ENCODE measurements around the gene SH3BGRL3. TPM values are rescaled to one million over a fixed set of nuclear protein-coding genes. Genes with fewer than 3 reads are reported as not detected.
"Not testable (repeated sequence)": the region's sequence is repeated elsewhere in the genome, so short reads cannot be mapped to it uniquely, and the experiment has no call there.

The SH3BGRL3 gene
- total RNA-seq, 3 donors from 2014 or later = 27.5 to 55.7 (median 50.1) TPM

DNA sequence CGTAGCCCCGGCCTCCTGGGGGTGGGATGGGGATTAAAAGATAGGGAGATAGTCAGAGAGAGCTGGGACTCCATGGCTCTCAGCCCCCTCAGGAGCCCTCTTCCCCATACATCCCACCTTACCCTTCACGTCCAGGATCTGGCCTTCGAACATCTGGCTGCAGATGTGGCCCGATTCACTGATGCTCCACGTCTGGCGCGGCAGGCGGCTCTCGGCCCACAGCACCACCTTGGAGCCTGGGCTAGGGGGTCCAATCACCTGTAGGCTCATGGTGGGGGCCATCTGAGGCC is 42.1 kb downstream of the SH3BGRL3 start:
- Histone ChIP-seq H3K9me3 (no peaks in the 10 kb centered on the region), H3K27me3 (no peaks in the 10 kb centered on the region), H3K36me3 (no peaks in the 10 kb centered on the region), H3K27ac (no peak overlapping the region), H3K4me3 (no peak overlapping the region), H3K4me1 (peaks cover 0 to 4% of the 10 kb centered on the region in 2 donors)
- no peak for DNase-seq (ENCODE audit: low spot score in 2 of 2)
- TF ChIP-seq POLR2A (IDR thresholded peaks at IDR 0.05) (no peak), POLR2AphosphoS5 (IDR thresholded peaks at IDR 0.05) (no peak)
- TF ChIP-seq, protein P1, sequence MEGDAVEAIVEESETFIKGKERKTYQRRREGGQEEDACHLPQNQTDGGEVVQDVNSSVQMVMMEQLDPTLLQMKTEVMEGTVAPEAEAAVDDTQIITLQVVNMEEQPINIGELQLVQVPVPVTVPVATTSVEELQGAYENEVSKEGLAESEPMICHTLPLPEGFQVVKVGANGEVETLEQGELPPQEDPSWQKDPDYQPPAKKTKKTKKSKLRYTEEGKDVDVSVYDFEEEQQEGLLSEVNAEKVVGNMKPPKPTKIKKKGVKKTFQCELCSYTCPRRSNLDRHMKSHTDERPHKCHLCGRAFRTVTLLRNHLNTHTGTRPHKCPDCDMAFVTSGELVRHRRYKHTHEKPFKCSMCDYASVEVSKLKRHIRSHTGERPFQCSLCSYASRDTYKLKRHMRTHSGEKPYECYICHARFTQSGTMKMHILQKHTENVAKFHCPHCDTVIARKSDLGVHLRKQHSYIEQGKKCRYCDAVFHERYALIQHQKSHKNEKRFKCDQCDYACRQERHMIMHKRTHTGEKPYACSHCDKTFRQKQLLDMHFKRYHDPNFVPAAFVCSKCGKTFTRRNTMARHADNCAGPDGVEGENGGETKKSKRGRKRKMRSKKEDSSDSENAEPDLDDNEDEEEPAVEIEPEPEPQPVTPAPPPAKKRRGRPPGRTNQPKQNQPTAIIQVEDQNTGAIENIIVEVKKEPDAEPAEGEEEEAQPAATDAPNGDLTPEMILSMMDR (IDR thresholded peaks at IDR 0.05) = no peak
- intact Hi-C loops (cut with DNase I; ENCODE audit: low total_unique reads) = loop anchor here (5.0 kb wide), 1 partner anchor 45 kb away; no protein-coding TSS in a partner anchor

DNA sequence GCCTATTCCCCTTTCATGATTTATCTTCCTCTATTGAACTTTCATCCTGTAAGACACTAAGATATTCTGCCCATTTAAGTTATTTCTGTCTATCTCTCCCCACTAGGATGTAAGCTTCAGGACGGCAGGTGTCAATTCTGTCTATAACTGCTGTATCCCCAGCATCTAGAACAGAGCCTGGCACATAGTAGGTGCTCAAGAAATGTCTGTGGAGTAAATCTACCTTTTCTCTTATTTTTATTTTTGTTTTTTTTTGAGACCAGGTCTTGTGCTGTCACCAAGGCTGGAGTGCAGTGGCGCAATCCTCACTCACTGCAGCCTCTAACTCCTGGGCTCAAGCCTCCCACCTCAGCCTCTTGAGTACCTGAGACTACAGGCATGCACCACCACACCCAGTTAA is 43.5 kb downstream of the SH3BGRL3 start:
- Histone ChIP-seq H3K27ac (no peak overlapping the region), H3K36me3 (no peaks in the 10 kb centered on the region), H3K27me3 (no peaks in the 10 kb centered on the region), H3K9me3 (no peaks in the 10 kb centered on the region), H3K4me3 (no peak overlapping the region), H3K4me1 (peaks cover 0 to 4% of the 10 kb centered on the region in 2 donors)
- DNase-seq (ENCODE audit: low spot score in 2 of 2) = no peak
- intact Hi-C loops (cut with DNase I; ENCODE audit: low total_unique reads) = loop anchor here (5.0 kb wide), 1 partner anchor 46 kb away; no protein-coding TSS in a partner anchor
- no peak for TF ChIP-seq POLR2AphosphoS5 (IDR thresholded peaks at IDR 0.05)
- no peak for TF ChIP-seq POLR2A (IDR thresholded peaks at IDR 0.05)
- TF ChIP-seq, protein P1 (IDR thresholded peaks at IDR 0.05) = no peak

DNA sequence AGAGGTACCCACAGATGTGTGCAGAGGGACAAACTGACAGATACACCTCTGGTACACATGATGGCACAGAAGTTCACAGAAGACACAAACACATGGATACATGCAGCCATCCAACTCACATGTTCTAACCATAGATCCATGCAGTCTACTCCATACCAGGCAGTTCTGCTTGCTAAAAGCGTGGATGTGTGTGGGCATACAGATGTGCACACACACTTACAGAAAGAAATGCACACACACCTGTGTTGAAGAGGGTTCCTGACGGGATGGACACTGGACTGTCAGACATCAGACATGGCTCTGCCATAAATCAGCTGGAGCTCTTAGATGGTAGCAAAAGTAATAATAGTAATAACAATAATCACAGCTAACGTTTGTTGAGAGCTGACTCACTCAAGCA is 44.7 kb downstream of the SH3BGRL3 start:
- no peak for DNase-seq (ENCODE audit: low spot score in 2 of 2)
- TF ChIP-seq, protein P1 (IDR thresholded peaks at IDR 0.05) = no peak
- TF ChIP-seq POLR2A (IDR thresholded peaks at IDR 0.05) = no peak
- TF ChIP-seq POLR2AphosphoS5 (IDR thresholded peaks at IDR 0.05) = no peak

DNA sequence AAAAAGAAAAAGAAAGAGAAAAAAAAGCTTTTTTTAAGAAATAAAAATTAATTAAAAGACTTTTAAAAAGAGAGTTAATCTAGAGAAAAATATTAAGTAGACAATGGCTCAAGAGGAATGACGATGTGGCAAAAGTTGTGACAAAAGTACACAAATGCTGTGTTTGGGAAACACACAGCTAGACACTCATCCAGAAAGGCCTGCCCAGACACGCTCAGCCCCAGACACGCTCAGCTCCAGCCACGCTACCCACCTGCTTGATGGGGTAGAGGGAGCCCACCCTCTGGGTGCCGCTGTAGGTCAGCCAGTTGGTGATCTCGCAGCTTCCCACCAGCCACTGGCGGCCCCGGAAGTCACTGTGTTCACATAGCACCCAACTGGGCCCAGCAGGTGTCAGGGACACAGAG is 48.1 kb downstream of the SH3BGRL3 start:
- intact Hi-C loops (cut with DNase I; ENCODE audit: low total_unique reads) = no loop called here
- DNase-seq (ENCODE audit: low spot score in 2 of 2) = no peak
- no peaks in the 10 kb centered on the region for H3K27me3 ChIP-seq
- TF ChIP-seq POLR2AphosphoS5 (IDR thresholded peaks at IDR 0.05) (no peak), POLR2A (IDR thresholded peaks at IDR 0.05) (no peak)
- TF ChIP-seq, protein P1 (IDR thresholded peaks at IDR 0.05) = no peak
- H3K27ac ChIP-seq = no peak overlapping the region
- no peaks in the 10 kb centered on the region for H3K4me1 ChIP-seq
- H3K4me3 ChIP-seq = no peak overlapping the region
- no peaks in the 10 kb centered on the region for H3K36me3 ChIP-seq
- H3K9me3 ChIP-seq = no peaks in the 10 kb centered on the region

More for the DNA sequence above, 44.7 kb downstream of the SH3BGRL3 start:
- H3K27me3 ChIP-seq = no peaks in the 10 kb centered on the region
- no peak overlapping the region for H3K4me3 ChIP-seq
- intact Hi-C loops (cut with DNase I; ENCODE audit: low total_unique reads) = loop anchor here (5.0 kb wide), 1 partner anchor 47 kb away; no protein-coding TSS in a partner anchor
- H3K4me1 ChIP-seq = peaks cover 0 to 4% of the 10 kb centered on the region in 2 donors
- no peak overlapping the region for H3K27ac ChIP-seq
- H3K9me3 ChIP-seq = no peaks in the 10 kb centered on the region
- no peaks in the 10 kb centered on the region for H3K36me3 ChIP-seq

DNA sequence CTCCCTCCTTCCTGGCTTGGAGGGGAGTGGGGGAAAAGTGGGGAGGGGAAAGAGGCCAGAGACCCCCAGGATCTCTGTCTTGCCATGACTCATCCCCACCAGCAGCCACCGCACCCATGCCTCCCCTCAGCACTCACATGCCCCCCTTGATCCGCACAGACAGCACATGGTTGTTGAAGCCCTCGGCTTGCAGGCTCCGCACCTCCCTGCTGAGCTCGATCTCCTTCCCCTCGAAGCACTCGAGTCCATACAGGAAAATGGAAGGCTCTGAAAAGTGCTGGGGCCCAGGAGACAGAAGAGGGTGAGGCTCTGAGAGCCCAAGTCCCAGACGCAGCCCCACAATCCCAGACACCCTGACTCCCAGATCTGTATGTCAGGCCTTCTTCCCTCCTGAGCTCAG is 48.7 kb downstream of the SH3BGRL3 start:
- Histone ChIP-seq H3K27me3 (no peaks in the 10 kb centered on the region), H3K27ac (no peak overlapping the region), H3K9me3 (no peaks in the 10 kb centered on the region), H3K36me3 (no peaks in the 10 kb centered on the region), H3K4me3 (no peak overlapping the region), H3K4me1 (no peaks in the 10 kb centered on the region)
- DNase-seq (ENCODE audit: low spot score in 2 of 2) = no peak
- TF ChIP-seq, protein P1 (IDR thresholded peaks at IDR 0.05) = no peak
- TF ChIP-seq POLR2A (IDR thresholded peaks at IDR 0.05) = no peak
- no peak for TF ChIP-seq POLR2AphosphoS5 (IDR thresholded peaks at IDR 0.05)
- intact Hi-C loops (cut with DNase I; ENCODE audit: low total_unique reads) = no loop called here

DNA sequence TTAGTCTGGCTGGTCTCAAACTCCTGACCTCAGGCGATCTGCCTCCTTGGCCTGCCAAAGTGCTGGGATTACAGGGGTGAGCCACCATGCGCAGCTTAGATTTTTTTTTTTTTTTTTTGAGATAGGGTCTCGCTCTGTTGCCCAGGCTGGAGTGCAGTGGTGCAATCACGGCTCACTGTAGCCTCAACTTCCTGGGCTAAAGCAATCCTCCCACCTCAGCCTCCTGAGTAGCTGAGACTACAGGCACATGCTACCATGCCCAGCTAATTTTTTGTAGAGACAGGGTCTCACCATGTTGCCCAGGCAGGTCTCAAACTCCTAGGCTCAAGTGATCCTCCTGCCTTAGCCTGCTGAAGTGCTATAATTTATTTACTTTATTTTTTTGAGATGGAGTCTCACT is 49.5 kb downstream of the SH3BGRL3 start:
- H3K9me3 ChIP-seq; DNase-seq (ENCODE audit: low spot score in 2 of 2); H3K27ac ChIP-seq; intact Hi-C loops (cut with DNase I; ENCODE audit: low total_unique reads); H3K4me3 ChIP-seq; H3K36me3 ChIP-seq; H3K27me3 ChIP-seq; H3K4me1 ChIP-seq: not testable (repeated sequence)
